Measurements from ENCODE around the gene HCRTR1. TPM values are rescaled to one million over a fixed set of nuclear protein-coding genes. Genes with fewer than 3 reads are reported as not detected.
"Not testable (repeated sequence)": the region's sequence is repeated elsewhere in the genome, so short reads cannot be mapped to it uniquely, and the experiment has no call there.

HCRTR1 gene
- total RNA-seq, 6 experiments from 2014 or later = not detected

GRCh38 chr1:31586376-31587327 is 30.8 kb upstream of the HCRTR1 start:
- Histone ChIP-seq H3K36me3 (no peaks in the 10 kb centered on the region), H3K27ac (no peak overlapping the region), H3K4me3 (no peak overlapping the region), H3K4me1 (peaks cover 0 to 6% (median 0%) of the 10 kb centered on the region in 4 donors), H3K9me3 (no peaks in the 10 kb centered on the region), H3K27me3 (peaks cover 0 to 5% of the 10 kb centered on the region in 2 donors)
- WGBS (ENCODE audit: insufficient coverage, low coverage, low lambda C conversion rate, missing lambda C conversion rate) = 77% methylated on average over 15 of the region's 47 CpGs
- DNase-seq (no peak), ATAC-seq (no peak)
- TF ChIP-seq POLR2A (IDR thresholded peaks at IDR 0.05) = no peak
- TF ChIP-seq CTCF (IDR thresholded peaks at IDR 0.05) = no peak
- intact Hi-C loops (cut with DNase I) = no loop called here

GRCh38 chr1:31587328-31587699 is 30.2 kb upstream of the HCRTR1 start:
- DNase-seq = not testable (repeated sequence)

GRCh38 chr1:31587720-31588423 is 29.6 kb upstream of the HCRTR1 start:
- Histone ChIP-seq H3K36me3 (no peaks in the 10 kb centered on the region), H3K4me3 (no peak overlapping the region), H3K4me1 (peaks cover 0 to 6% (median 0%) of the 10 kb centered on the region in 4 donors), H3K27ac (peak overlapping the region in 2 of 3 donors; percentile 13 to 57), H3K9me3 (no peaks in the 10 kb centered on the region), H3K27me3 (peaks cover 0 to 5% of the 10 kb centered on the region in 2 donors)
- WGBS (ENCODE audit: insufficient coverage, low coverage, low lambda C conversion rate, missing lambda C conversion rate) = 44% methylated on average over 2 of the region's 14 CpGs
- ATAC-seq (peak; percentile 52 to 68 (median 64)), DNase-seq (peak in 2 of 3 donors; percentile 66 to 68)
- intact Hi-C loops (cut with DNase I) = no loop called here
- TF ChIP-seq CTCF (IDR thresholded peaks at IDR 0.05) (peak; percentile 38 to 61 (median 56)), POLR2A (IDR thresholded peaks at IDR 0.05) (no peak)

More at GRCh38 chr1:31587328-31587699, 30.2 kb upstream of the HCRTR1 start:
- H3K4me1 ChIP-seq; H3K9me3 ChIP-seq; H3K27ac ChIP-seq; H3K36me3 ChIP-seq; intact Hi-C loops (cut with DNase I); ATAC-seq; H3K4me3 ChIP-seq; H3K27me3 ChIP-seq: not testable (repeated sequence)
- 60% methylated on average over 2 of the region's 5 CpGs for WGBS (ENCODE audit: insufficient coverage, low coverage, low lambda C conversion rate, missing lambda C conversion rate)

- intact Hi-C loops (cut with DNase I) = no loop called here
- Histone ChIP-seq H3K36me3 (no peaks in the 10 kb centered on the region), H3K9me3 (no peaks in the 10 kb centered on the region), H3K4me3 (peak overlapping the region; percentile 12 to 38 (median 34)), H3K27me3 (peaks cover 0 to 5% of the 10 kb centered on the region in 2 donors), H3K27ac (peak overlapping the region; percentile 31 to 67 (median 57)), H3K4me1 (peaks cover 0 to 6% (median 0%) of the 10 kb centered on the region in 4 donors)
- 22% methylated on average over 18 of the region's 62 CpGs for WGBS (ENCODE audit: insufficient coverage, low coverage, low lambda C conversion rate, missing lambda C conversion rate)
- DNase-seq (peak in 1 of 3 donors; percentile 55), ATAC-seq (peak; percentile 20 to 40 (median 38))
- TF ChIP-seq POLR2A (IDR thresholded peaks at IDR 0.05) (no peak), CTCF (IDR thresholded peaks at IDR 0.05) (no peak)
These were observed 28.6 kb upstream of the HCRTR1 start for GRCh38 chr1:31588751-31589515.

Measured in right lobe of liver (tissue), 6 donors.